Mesangial cell (primary cell): Measurements from ENCODE around the gene ETS2. TPM values are rescaled to one million over a fixed set of nuclear protein-coding genes. Genes with fewer than 3 reads are reported as not detected.

Experiments used
- total RNA-seq: library from RNA; depleted of rRNA; stranded (reverse); fragments of >200 nt; gene quantifications from 2 replicates; pipeline ENCODE4 v1.2.3, GENCODE V29; 2015

The ETS2 gene
- 17.1 and 18.1 TPM in 2 replicates for total RNA-seq

GRCh38 chr21:38805328-38806152 is at the start of gene ETS2:
ETS2 (plus strand) TSS chr21:38805929; CDS start chr21:38810035, 4,106 bp downstream.

